NCI-H146 (cell line): ENCODE data around the gene PAK1.

Experiments used
- DNase-seq: peaks from one replicate; lab custom pipeline; 2025; lab: John Stamatoyannopoulos, UW

PAK1 gene

DNA sequence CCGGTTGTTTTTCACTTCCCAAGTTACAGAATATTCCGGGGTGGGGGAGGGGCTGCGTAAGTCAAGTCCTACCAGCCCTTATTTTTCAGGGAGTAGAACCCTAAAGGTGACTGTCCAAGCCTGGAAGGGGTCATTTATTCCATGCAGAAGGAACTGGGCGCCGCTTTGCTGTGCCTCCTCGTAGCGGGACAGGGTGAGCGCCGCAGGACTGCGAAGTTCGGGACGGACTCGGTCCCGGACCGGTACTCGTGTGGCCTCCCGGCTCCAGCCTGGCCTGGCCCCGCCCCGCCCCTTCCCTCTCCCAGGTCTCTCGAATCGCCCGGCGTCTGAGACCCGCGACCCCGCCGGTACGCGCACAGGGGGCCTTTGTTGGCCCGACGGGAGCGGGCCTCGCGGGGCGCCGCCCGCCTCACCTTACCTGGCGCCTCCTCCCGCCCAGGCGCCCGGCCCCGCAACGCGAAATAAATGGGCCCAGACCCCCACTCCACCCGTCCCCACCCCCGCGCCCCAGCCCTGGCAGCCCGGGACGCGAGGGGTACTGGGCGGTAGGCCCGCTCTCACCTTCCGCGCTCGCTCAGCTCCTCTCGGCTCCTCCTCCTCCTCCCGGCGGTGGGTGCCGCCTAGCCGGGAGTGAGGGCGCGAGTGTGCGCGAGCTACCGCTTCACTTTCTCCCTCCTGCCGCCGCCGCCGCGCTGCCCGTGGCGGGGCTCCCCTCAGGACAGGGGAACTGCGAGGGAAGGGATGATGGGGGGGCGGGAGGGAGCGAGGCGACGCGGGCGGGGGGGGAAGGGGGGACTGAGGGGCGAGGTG is 698 bp downstream of the PAK1 start:
- DNase-seq, result peak; percentile 63

GRCh38 chr11:77471558-77472193 is 2.2 kb downstream of the PAK1 start:
- DNase-seq, result peak; percentile 39

- no peak for DNase-seq
Observed at GRCh38 chr11:77470971-77471370, 2.9 kb downstream of the PAK1 start.

- DNase-seq, result no peak
Observed at GRCh38 chr11:77470504-77470903, 3.4 kb downstream of the PAK1 start.

DNA sequence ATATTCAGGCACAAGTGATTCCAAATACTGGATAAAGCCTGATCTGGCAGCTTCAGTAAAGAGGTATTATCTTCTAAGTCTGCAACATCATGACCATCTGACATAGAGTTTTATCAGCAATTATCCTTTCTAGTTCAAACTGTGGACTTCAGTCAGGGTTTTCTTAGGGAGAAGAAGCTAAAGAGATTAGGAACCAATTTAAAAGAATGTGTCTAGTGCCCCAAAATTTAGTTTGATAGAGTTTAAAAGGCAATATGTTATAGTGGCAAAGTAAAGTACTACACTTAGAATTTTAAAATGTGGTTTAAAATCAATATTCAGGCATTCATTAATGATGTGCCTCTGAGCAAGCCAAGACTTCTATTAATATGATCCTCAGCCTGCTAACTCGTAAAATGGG is 5.4 kb downstream of the PAK1 start:
- DNase-seq, result no peak

GRCh38 chr11:77467993-77468392 is 5.9 kb downstream of the PAK1 start:
- no peak for DNase-seq

- no peak for DNase-seq
Observed at GRCh38 chr11:77467233-77467632, 6.7 kb downstream of the PAK1 start.

- DNase-seq, result no peak
Observed at GRCh38 chr11:77457340-77457739, 16.6 kb downstream of the PAK1 start.

DNA sequence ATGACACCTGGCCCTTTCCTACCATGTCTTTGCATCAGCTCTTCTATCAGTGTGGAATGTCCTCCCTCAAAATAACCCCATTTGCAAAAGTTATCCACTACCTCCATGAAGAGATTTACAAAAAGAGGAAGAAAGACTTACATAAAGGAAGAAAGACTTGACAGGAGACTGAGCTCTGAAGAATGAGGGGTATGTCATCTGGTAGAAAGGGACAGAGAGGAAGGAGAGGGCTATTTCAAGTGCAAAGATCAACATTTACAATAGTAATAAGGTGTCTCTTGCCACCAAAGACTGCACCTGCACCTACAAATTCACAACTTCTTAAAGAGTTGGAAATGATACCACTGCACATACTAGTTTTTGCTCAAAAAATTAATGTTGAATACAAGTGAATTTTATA is 18.2 kb downstream of the PAK1 start:
- no peak for DNase-seq

GRCh38 chr11:77454867-77455655 is 18.8 kb downstream of the PAK1 start:
- no peak for DNase-seq

DNA sequence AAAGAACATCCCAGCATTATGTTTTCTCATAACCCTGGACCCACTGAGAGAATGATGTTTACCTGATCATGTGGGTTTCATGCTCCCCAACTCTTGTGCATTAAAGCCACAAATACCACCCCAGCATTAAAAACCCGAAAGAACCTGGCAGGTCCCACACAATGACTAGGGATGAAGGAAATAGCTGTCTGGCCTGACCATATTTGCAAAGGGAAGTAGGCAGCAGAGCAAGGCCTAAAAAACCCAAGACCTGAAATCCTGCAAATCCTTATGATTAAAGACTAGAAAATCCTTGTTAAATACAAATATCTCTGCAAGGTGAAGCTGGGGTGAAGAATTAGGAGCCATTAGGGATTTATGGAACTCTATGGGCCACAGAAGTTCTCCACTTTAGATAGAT is 23.7 kb downstream of the PAK1 start:
- DNase-seq, result no peak

- no peak for DNase-seq
Observed at GRCh38 chr11:77449784-77450183, 24.1 kb downstream of the PAK1 start.

DNA sequence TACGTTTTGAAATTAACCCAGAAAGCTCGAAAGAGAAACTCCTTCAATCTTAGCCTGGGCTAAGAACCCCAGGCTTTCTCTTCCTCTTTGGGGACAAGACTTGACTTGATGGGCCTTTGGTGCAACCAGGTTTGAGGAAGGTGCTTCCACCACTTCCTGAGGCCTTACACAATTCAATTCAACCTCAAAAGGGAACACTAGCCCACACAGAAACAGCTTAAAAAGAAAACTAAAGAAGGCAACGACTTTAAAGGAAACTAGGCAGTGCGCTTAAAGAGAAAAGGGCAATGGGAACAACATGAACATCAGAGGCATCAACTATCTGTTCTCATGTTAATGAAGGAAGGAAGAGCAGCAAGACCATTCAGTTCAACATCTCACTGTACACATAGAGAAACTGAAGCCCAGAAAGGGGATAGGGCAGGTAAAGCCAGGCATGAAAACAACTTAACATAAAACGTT is 24.8 kb downstream of the PAK1 start:
- no peak for DNase-seq

DNA sequence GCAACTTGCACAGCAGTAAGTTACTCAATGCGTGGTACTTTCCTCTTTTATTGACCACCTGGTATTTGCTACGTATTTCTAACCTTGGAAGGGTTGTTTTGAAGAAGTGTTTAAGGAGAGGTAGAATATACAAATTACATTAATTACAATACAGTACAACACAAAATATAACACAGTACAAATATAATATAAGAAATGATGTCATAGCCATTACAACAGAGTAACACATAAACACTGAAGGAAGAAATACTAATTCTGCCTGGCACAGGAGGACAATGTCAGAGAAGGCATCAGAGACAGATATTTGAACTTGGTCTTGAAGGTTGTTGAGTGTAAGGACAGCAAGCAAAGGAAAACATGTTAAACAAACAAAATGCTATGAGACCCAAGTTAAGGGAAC is 25.6 kb downstream of the PAK1 start:
- no peak for DNase-seq

DNA sequence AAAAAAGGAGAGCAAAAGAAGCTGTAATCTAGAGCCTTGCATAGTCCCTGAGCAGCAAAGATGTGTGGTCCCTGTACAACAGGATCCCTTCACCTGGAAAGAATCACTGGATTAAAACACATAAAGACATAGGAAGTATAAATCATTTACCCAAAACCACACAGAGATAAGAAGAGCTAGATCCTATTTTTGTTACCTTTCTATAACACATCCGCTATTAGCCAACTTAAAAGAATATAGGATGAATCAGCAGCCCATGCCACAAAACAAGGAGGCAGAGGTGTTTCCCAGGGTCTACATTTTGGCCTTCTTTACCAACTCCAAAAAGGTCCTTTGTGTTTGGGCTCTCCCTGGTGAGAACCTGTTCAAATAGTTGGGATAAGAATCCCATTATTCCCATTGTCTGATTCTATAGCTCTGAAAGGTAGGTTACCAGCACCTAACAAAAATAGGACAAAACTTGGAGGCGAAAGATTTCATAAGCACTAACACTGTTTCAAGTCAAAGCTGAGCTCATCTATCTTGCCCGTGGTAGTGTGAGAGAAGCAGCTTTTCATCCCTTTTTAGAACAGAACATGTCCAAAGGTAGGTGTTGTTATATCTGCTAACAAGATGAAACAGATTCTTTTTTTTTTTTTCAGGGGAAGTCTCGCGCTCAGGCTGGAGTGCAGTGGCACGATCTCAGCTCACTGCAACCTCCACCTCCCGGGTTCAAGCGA is 26.8 kb downstream of the PAK1 start:
- DNase-seq, result no peak

DNA sequence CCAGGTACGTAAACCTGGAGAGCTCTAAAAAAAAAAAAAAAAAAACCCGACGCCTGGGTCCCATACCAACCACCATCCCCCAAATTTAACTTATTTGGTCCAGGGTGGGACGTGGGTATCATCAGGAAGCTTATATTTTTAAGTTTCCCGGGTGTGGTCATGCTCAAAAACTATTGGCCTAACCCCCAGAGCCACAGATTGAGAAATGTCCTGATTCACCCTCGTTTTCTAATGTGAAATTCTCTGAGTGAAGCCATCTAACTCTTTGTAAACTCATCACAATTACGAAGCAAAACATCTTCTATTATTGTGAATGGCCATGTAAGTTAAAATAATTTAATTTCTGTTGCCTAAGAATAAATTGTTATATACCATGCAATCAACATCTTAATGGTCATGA is 29.6 kb downstream of the PAK1 start:
- DNase-seq, result no peak

- no peak for DNase-seq
Observed at GRCh38 chr11:77442394-77443053, 31.4 kb downstream of the PAK1 start.

DNA sequence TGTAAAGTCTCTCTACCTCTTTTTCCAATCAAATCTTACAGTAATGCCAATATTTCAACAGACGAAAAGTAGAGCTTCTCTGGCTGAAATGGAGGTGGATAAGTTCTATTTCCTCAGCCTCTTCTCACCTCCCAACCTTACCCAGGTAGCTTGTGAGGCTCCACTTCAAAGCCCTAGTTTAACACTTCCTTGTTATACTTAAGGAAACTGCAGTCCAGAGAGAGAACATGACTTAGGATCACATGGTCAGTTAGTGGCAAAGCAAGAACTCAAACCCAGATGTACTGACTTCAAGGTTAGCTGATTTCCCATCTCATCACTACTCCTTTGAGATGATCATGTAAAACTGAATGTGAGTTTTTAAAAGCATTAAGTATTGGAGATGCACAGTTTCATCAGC is 32.5 kb downstream of the PAK1 start:
- no peak for DNase-seq

- DNase-seq, result no peak
Observed at GRCh38 chr11:77440678-77441077, 33.2 kb downstream of the PAK1 start.

- DNase-seq, result no peak
Observed at GRCh38 chr11:77438487-77438886, 35.4 kb downstream of the PAK1 start.

GRCh38 chr11:77436969-77437368 is 36.9 kb downstream of the PAK1 start:
- no peak for DNase-seq

GRCh38 chr11:77436506-77436905 is 37.4 kb downstream of the PAK1 start:
- DNase-seq, result no peak
